Measurements from ENCODE around the gene CHAF1A.

Gene CHAF1A

DNA sequence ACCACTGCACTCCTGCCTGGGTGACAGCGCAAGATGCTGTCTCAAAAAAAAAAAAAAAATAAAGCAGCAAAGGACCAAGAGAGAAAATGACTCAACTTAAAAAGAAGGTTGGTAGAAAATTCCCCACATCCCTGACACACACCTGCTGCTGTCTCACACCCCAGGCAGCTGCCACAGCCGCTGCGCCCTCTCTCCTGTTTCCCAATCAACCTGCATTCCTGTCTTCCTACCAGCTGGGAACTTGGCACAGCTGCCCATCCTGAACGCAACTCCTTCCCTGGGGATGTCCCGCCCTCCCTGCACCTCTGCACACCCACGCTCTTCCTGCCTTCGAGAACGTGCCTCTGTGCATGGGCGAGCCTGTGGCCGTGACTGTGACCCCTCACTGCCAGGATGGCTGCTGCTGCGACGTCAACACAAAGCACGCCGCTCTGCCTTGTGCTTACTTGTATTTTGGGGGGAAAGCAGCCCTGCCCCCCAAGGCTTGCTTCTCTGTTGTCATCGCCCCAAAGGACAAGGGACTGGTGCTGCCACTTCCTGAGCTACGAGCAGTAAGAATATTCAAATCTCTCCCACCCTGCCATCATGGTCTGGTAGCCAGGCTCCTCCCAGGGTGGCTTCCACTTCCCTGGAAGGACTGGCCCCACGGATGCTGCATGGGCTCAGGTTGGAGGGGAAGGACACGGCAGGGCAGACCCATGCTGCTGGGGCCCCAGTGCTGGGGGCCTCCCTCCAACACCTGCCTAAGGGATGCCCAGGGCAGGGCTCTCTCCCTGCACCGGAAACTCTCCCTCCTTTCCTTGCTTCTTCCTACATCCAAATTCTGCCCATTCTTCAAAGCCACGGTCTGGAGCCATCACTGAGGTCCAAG is 22.8 kb upstream of the CHAF1A start:
- no peak for DNase-seq (ENCODE audit: low read depth)

DNA sequence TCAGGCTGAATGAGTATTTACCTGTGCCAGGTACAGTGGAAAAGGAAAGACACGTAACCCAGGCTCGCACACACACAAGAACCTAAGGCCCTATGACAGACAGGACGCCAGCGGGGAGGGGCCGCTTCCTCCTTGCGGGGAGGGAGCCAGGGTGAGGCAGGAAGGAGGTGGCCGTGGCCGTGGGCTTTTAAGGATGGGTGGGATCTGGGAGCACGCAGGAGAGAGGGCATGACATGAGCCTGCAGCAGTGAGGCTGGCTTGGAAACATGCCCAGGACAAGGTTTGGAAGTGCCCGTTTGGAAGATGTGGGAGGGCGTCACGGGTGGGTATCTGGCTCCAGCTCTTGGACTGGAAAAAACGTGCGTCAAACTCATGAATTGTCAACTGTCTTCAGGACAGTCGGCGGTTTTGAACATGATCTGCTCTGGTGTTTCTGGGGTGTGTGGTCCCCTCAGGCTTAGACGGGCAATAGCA is 22.1 kb upstream of the CHAF1A start:
- DNase-seq (ENCODE audit: low read depth) = peak; percentile 47

DNA sequence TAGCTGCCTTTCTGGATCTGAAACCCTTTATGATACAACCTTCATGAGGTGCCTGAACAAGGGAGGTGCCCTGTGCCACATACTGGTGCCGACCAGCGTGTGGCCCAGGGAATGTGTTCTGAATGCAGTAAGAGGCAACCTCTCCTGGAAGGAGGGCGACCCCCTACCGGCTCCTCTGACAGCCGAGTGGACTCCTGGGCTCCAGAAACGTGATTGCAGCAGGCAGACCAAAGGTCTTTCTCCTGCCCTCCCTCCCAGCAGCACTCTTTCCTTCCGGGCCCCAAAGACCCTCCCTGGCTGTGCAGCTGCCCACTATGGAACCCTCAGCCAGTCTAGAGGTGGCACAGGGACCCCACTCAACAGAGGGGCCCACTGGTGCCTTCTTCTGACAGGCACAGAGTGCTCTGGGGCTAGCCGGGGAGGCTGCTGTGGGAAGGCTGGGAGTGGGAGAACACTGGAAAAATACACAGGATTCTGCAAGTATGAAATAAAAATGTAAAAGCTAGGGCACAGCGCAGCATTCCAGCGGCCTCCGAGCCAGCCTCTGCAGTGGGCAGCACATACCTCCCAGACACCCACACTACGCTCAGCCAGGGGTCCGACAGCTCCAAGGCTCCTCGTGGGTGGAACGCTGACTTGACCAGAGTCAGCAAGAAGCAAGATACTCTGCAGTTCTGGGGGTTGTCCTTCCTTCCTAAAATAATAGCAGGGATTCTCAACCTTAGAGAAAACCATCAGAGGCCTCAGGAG is 17.0 kb upstream of the CHAF1A start:
- DNase-seq (ENCODE audit: low read depth) = no peak

DNA sequence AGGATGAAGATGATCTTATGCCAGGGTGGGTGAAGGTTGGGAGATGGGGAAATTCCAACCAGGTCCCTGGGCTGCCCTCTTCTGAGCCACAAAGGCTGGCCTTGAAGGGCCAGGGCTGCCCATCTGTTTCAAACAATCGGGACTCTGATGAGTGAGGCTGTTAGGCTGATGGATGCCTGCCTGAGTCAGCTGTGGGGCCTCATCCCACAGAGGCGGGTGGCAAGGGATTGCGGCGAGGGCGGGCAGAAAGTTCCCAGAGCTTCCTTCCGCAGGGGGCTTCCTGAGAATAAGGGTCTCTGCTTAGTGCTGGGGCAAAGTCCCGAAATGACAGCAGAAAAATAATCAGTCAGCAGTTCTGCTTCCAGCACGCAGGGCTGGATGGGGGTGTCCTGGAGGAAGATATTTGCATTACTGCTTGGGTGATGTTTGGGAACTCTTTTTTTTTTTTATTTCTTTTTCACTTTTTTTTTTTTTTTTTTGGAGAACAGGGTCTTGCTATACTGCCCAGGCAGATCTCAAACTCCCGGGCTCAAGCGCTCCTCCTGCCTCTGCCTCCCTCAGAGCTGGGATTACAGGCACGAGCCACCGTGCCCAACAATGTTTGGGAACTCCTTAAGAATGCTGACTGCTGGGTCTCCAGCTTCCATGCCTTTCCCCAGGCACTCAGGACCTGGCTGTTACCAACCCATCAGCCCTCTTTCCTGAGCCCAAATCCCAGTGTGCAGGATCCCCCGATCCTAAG is 16.2 kb upstream of the CHAF1A start:
- DNase-seq (ENCODE audit: low read depth) = no peak

DNA sequence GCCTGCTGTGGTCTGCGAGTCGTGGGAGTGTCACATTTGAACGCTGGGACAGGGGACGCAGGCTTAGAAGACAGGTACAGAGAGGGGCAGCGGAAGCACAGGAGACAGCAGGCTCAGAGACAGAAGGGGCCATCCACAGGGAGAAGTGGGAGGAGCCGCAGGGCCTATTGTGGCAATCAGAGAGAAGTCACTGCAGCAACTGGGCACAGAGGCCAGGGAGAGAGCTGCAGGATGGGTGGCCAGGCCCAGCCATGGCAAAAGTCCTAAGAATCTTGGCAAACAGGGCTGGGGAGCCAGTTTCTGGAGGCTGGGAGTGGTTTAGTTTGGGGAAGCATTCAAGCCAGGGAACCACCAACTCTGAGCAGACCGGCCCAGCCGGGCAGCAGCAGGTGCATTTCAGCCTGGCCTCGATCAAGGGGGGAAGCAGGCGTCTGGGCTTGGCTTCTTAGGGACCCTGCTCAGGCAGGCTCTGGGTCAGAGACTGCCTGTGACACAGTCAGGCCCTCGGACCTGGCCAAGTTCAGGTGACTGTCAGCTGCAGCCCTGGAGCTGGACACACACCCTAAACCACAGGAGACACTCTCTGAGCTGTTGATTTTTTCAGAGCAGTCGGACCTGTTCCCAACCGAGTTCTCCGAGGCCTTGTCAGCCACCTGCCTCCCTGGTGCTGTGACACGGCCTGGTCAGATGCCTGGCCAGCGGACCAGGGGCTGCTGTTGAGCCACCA is 13.9 kb upstream of the CHAF1A start:
- no peak for DNase-seq (ENCODE audit: low read depth)

DNA sequence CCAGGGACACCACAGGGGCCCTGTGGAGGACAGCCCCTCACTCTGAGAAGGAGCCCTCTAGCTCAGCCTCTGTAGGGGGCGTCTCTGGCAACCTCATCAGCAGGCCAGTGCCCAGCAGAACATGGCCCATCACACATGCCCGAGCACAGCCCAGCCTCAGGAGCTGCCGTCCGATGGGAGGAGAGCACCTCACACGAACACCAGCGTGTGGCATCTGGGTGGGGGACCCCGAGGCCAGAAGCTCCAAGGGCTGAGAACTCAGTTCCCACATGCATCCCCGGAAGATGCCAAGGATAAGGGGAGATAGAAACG is 13.4 kb upstream of the CHAF1A start:
- DNase-seq (ENCODE audit: low read depth) = no peak

DNA sequence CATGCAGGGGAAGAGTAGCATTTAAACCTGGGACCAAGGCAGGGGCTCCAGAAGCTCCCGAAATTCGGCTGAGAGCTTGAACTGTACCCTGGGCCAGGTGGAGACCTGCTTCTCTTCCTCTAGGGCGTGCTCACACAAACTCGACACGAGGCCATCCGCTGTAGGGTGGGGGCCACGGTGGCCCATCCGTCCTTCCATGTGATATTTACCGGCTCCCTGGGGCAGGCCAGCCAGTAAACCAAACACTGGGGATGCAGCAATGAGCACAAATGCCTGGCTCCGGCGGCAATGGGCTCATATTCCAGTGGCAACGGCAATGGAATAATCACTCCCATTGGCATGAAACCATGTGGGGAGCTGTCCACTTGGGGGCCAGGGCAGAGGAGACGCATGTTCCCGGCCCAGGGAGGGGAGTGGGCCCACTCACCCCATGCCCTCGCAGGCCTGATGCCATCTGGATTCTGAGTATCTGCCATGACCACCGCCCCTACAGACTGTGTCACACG is 12.9 kb upstream of the CHAF1A start:
- DNase-seq (ENCODE audit: low read depth) = no peak

DNA sequence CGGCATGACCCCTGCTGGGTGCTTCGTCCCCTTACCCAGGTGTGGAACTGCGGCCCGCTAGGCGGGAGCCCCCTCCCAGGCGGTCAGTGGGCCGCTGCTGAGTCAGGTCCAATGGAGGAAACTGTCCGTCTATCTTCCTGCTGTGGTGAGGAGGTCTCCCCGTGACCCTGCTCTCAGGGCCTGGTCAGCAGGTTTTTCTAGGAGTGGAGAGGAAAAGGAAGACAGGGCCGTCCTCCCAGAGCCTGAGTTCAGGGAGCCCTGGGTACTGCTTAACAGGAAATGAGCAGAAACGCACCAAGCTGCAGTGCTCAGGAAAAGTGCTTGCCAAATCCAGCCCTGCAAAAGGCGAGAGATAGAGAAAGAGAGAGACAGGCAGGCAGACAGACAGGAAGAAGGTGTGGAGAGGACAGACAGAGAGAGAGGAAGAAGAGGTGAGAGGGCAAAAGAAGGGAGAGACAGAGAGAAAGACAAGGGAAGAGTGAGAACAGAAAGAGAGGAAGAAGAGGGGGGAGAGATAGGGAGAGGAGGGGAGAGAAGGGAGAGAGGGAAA is 12.3 kb upstream of the CHAF1A start:
- no peak for DNase-seq (ENCODE audit: low read depth)

DNA sequence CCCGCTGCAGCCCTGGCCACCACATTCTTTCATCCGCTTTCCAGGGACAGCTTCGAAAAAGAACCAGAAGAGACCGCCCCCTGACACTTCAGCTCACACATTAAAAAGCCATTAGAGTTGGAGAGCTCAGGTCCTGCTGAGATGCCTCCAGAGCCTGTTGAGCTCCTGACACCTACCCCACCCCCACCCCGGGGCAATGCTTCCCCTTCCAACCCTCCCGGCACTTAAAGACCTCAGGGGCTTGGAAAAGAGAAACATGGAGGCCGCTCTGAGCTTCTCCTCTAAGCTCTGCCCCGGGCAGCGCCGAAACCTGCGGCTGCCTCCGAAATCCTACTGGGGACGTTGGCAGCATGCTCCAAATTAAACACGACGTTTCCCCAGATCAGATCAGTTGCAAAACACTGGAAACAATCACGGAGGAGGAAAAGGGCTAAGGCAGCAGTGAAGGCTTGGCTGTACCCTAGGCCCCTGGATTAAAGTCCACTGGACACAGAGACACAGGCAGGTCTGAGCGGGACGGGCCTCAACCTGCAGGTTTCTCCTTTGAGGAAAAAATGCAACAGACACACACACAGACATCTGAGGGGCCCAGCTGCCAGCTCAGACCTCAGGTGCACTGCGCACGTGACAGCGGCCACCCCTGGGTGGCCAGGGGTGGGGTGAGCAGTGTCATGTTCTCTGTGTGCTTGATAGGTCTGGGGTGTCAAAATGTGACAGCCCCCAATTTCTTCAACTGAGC is 11.7 kb upstream of the CHAF1A start:
- no peak for DNase-seq (ENCODE audit: low read depth)

DNA sequence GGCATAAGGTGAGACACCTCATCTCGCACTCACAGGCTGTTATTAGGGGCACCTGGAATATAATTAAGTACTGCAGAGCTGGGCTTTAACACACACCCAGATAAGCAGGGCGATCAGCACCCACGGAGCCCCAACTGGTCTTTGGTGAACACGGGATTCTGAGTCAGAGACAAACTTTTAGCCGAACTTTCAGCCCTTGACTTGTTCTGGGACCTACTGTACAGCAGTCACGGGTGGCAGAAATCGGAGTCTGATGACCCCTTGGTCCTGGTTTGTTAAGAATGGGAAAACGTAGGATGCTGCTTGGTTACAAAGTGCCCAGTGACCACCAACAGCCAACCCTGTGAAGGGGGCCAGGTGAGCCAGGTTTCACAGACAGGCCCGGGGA is 11.1 kb upstream of the CHAF1A start:
- DNase-seq (ENCODE audit: low read depth) = no peak

DNA sequence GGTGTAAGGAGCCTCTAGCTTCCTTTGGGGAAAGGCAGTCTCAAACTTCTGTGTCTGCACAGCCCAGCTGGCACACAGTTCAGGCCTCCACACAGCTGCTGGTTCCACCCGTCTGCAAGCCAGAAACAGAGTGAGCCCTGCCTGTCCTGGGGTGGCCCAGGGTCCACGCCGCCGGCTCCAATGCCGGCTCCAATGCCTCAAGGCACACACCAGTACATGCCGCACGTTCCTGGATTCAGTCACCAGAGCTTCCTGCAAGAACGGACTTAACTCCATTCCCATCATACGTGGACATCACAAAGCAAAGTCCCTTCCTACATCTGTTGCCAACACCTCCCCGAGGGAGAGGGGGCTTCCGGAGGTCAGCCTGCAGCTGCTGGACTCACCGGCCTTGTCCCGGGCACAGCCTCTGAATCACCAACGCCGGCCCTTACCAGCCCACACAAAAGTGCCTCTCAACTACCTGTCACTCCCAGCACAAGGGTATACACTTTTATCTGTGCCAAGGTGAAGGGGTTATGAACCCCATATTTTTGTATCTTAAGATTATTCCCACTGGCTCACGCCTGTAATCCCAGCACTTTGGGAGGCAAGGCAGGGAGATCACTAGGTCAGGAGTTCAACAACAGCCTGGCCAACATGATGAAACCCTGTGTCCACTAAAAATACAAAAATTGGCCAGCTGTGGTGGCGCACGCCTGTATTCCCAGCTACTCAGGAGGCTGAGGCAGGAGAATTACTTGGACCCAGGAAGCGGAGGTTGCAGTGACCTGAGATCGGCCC is 10.5 kb upstream of the CHAF1A start:
- no peak for DNase-seq (ENCODE audit: low read depth)

DNA sequence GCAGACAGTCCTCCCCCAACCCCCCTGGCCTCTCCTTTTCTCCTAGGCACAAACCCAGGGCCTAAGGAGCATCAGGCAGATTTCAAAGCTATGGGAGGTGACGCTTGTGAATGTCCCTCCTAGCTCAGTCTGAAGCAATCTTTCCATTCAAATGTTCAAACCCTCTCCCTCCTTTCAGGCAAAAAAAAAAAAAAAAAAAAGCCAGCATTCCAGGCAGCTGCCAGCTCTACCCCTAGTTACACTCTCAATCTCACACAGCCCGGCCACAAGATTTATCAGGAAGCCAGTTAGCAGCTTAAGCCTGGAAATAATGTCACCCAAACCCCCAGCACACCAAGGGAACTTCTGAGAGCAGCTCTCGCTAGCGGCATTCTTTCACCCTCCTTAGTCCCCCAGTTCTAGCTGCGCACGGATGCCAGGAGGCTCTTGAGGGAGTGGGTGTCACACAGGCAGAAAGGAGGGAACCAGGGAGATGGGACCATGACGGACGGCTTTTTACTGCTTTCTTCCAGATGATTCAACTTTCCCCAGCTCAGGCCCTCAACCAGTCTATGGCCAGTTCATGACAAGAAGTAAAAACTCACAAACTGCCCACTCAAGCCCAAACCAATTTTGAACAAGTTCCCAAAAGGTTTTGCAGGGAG is 8.4 kb upstream of the CHAF1A start:
- no peak for DNase-seq (ENCODE audit: low read depth)

DNA sequence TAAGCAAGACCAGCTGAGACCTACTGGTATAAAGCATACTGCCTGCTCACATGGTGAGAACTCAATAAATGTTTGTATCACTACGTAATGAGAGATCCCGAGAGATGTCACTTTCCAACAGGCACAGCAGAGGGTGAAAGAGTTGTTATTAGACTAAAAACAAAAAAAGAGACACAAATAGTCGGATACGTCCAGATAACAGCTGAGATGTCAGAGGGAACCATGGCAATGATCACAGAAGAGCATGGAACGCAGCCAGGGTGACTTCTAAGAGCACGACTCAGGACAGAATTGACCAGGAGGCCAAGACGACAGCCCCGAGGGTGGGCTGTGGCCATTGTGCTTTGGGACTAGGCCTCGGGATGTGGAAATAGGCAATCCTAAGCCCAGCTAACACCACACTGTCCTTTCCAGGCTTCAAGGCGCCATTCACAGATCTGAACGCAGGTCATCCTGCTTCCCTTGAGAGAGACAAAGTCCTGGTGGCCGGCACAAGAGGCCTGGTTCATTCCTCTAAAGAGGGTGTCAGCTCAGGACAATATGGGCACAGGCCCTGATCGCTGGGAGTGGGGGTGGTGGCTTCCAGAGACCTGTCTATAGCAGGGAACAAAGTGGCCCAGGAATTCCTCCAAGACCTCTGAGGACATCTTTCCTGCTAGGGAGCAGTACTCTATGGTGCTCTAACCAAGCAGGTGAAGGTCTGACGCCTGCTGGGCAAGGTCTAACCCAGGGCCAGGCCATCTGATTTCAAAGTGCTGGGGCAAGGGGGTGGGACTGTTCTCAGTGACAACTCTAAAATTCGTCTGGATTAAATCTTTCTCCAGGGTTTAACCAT is 5.3 kb upstream of the CHAF1A start:
- no peak for DNase-seq (ENCODE audit: low read depth)

DNA sequence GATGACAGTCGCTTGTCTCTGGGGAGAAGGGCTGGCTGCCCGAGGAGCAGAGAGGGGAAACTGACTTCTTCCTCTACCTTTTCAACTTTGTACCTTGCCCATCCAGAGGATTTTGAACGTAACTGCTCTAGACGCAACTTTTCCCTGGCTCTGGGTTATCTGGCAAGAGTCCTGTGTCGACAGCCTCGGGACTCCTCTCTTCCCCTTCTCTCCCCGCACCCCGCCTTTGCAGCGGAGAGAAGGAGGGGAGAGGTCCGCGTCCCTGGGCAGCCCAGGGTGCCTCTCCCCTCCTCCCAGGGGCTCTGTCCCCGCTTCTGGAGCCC is 2.7 kb upstream of the CHAF1A start:
- DNase-seq (ENCODE audit: low read depth) = no peak

DNA sequence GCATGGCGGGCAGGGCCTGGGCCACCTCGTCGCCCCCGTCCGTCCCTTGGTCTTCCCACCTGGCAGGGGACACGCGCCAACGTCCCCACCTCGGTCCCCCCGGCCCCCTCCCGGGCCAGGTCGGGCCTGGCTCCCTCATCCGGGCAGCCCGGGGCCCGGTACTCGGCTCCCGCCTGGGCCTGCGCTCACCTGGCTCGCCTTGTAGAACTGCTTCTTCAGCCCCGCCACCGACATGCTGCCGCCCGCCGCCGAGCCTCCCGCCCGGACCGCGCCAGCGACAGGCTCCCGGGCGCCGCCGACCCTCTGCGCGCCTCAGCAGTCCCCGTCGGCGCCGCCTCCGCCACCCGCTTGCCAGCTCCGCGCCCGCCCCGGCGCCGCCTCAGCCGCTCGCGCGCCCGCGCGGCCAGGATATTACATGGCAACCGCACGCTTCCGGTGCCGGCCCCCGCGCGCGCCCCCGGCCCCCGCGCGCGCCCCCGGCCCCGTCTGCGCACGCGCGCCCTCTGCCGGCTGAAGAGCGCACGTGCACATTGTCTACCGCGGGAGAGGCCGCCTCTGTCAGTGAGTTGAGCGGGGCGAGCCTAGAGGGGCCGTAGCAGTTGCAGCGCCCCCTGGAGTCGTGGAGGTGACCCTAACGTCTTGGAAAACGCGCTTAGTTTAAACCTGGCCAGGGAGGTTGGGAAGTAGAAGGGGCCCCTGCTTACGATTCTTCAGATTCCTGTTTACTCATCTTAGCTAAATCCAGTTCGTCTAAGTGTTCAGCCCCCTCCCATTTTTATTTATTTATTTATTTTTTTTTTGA is 2.1 kb upstream of the CHAF1A start, which contains the start of gene SH3GL1:
SH3GL1 (minus strand) TSS at position 413 of the 802 bp plus-strand sequence; CDS start at position 234, 179 bp downstream.
- DNase-seq (ENCODE audit: low read depth) = peak; percentile 88

DNA sequence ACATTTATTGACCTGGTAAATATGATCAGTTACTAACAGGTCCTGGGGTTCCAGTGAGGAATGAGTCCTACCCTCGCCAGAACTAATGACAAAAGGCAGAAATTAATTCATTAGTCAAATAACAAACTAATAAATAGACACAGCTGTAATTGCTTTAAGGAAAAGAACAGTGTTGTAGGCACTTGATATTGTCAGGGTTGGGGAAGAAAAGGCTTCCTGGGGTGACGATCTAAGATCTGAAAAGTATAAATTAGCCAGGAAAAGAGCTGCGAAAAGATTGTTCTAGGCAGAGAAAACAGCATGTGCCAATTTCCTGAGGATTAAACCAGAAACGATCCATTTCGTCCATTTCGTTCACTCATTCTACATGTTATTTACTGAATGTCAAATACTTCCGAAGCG is 670 bp upstream of the CHAF1A start:
- DNase-seq (ENCODE audit: low read depth) = no peak

DNA sequence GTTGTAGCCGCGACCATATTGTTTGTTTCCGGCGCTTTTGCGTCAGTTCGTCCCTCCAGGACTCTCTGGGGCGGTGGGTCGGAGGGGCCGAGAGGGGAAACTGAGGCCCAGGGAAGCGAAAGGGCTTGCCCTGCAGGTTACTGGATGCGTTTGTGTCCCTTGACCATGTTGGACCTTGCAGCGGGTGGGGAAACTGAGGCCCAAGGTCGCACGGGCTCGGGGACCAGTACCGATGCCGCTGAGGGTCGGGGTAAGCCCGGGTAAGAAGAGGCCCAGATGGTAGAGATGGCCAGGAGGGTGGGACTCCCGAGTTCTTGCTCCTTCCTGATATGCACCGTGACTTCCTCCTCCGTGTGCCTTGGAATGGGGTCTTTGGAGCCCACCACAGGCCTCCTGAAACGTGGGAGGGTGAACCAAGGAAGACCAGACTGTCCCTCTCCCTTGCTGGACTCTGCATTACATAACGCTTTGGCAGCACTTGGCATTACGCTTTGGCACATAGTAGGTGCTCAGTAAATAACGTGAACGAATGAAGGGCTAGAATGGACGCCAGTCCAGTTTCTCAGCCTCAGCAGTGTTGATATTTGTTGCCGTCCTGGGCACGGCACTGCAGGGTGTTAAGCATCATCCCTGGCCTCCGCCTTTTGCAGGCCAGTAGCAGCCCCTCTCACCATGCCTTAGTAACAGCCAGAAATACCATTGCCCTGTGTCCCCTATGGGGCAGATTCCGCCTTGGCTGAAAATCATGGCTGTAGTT is 743 bp downstream of the CHAF1A start:
- no peak for DNase-seq (ENCODE audit: low read depth)

Data from stimulated activated CD4-positive, alpha-beta T cell treated with anti-CD3 and anti-CD28 coated beads, Interleukin-2, amount 100 ng/mL, for 4 hours (primary cell).